GM19468 (cell line): Measurements from ENCODE around the gene RASL11A.
"Not testable (repeated sequence)": the region's sequence is repeated elsewhere in the genome, so short reads cannot be mapped to it uniquely, and the experiment has no call there.

Source experiments
- ATAC-seq: cut with Tn5 transposase; IDR thresholded peaks from one replicate; pipeline ENCODE4 v1.9.1; 2021; ENCODE audit warnings: mild to moderate bottlenecking, moderate library complexity, moderate number of reproducible peaks; ENCODE audit not compliant: unreplicated experiment; ENCODE audit errors: extremely low read depth

RASL11A gene

GRCh38 chr13:27296496-27296895 lies 25.9 kb downstream of the RASL11A start:
- no peak for ATAC-seq

GRCh38 chr13:27298849-27299248 lies 28.2 kb downstream of the RASL11A start:
- no peak for ATAC-seq

GRCh38 chr13:27300406-27300805 lies 29.8 kb downstream of the RASL11A start:
- not testable (repeated sequence) for ATAC-seq

- ATAC-seq, result no peak
Measured at GRCh38 chr13:27300941-27301586, 30.4 kb downstream of the RASL11A start.

- no peak for ATAC-seq
Measured at GRCh38 chr13:27302643-27303262, 32.1 kb downstream of the RASL11A start.

GRCh38 chr13:27304099-27304498 lies 33.5 kb downstream of the RASL11A start:
- no peak for ATAC-seq

GRCh38 chr13:27304611-27305010 lies 34.0 kb downstream of the RASL11A start:
- no peak for ATAC-seq

GRCh38 chr13:27306364-27306763 lies 35.7 kb downstream of the RASL11A start:
- ATAC-seq, result no peak

GRCh38 chr13:27308941-27309340 lies 38.3 kb downstream of the RASL11A start:
- no peak for ATAC-seq

GRCh38 chr13:27309401-27309958 lies 38.9 kb downstream of the RASL11A start:
- ATAC-seq, result no peak

GRCh38 chr13:27309967-27310598 lies 39.5 kb downstream of the RASL11A start:
- ATAC-seq, result no peak

GRCh38 chr13:27310946-27311345 lies 40.3 kb downstream of the RASL11A start:
- no peak for ATAC-seq

- ATAC-seq, result no peak
Measured at GRCh38 chr13:27311518-27312210, 41.0 kb downstream of the RASL11A start.

GRCh38 chr13:27313770-27314169 lies 43.1 kb downstream of the RASL11A start:
- ATAC-seq, result no peak

GRCh38 chr13:27319404-27319803 lies 48.8 kb downstream of the RASL11A start:
- ATAC-seq, result no peak

GRCh38 chr13:27321468-27322431 lies 51.1 kb downstream of the RASL11A start:
- ATAC-seq, result no peak

- ATAC-seq, result not testable (repeated sequence)
Measured at GRCh38 chr13:27322443-27322842, 51.8 kb downstream of the RASL11A start.
